Neural cell (in vitro differentiated cells): ENCODE results near the gene DYNLRB1.

Source experiments
- POLR2AphosphoS5 ChIP-seq: IDR thresholded peaks from 2 replicates; pipeline ENCODE4 v1.6.1; 2012
- TF ChIP-seq, protein P1 (sequence below): fragments of 450-650 bp; IDR thresholded peaks from 2 replicates; pipeline ENCODE4 v1.5.1; 2014; ENCODE audit warnings: antibody characterized with exemption, mild to moderate bottlenecking, moderate library complexity; ENCODE audit not compliant: poor library complexity, severe bottlenecking

DNA sequence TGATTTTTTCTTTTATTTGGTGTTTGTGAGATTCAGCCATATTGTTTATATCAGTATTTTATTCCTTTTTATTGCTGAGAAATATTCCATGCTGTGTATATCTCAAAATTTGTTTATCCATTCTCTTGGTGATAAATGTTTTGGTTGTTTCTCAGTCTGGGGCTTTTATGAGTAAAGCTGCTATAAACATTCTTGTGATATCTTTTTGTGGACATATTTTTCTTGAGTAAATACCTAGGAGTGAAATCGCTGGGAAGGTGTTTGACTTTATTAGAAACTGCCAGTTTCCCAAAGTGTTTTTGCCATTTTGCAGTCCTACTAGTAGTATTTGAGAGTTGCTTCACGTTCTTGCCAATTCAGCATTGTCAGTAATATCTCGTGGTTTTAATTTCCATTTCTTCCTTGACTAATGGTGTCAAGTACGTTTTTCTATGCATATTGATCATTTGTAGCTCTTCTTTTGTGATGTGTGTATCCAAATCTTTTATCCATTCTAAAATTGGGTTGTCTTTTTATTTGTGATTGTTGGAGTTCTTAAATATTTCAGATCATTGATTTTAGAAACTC lies 31.1 kb upstream of the DYNLRB1 start:
- TF ChIP-seq, protein P1, sequence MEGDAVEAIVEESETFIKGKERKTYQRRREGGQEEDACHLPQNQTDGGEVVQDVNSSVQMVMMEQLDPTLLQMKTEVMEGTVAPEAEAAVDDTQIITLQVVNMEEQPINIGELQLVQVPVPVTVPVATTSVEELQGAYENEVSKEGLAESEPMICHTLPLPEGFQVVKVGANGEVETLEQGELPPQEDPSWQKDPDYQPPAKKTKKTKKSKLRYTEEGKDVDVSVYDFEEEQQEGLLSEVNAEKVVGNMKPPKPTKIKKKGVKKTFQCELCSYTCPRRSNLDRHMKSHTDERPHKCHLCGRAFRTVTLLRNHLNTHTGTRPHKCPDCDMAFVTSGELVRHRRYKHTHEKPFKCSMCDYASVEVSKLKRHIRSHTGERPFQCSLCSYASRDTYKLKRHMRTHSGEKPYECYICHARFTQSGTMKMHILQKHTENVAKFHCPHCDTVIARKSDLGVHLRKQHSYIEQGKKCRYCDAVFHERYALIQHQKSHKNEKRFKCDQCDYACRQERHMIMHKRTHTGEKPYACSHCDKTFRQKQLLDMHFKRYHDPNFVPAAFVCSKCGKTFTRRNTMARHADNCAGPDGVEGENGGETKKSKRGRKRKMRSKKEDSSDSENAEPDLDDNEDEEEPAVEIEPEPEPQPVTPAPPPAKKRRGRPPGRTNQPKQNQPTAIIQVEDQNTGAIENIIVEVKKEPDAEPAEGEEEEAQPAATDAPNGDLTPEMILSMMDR = no peak
- TF ChIP-seq POLR2AphosphoS5 = no peak
